Medulla oblongata (tissue), 1 donor: ENCODE measurements around the gene LCE2A.

Experiments
- DNase-seq: peaks from one replicate; pipeline ENCODE4 v3.0.0-alpha.2; 2015; ENCODE audit errors: extremely low spot score

Gene LCE2A

GRCh38 chr1:152743371-152744145 is 45.4 kb downstream of the LCE2A start:
- no peak for DNase-seq

- no peak for DNase-seq
These were observed 47.2 kb downstream of the LCE2A start for GRCh38 chr1:152745289-152745704.

GRCh38 chr1:152745765-152746444 is 47.8 kb downstream of the LCE2A start:
- DNase-seq = no peak

- no peak for DNase-seq
These were observed 49.7 kb downstream of the LCE2A start for GRCh38 chr1:152747831-152748230.
